HCT116 (cell line): Measurements from ENCODE around the gene CAST. TPM values are rescaled to one million over a fixed set of nuclear protein-coding genes. Genes with fewer than 3 reads are reported as not detected.

Source experiments
- ATAC-seq: fragments of 200-7000 bp; cut with Tn5 transposase; 2 replicates; pipeline ENCODE4 v1.9.1; 2020; ENCODE audit warnings: mild to moderate bottlenecking, moderate library complexity
- BruUV-seq: library from RNA; stranded (reverse); fragments of 400-500 nt; replicated peaks from 2 replicates; lab custom pipeline; 2021; lab: Mats Ljungman, UMichigan
- CTCF ChIA-PET: fragments of 300-600 bp; sonication (Branson Sonifier 250); formaldehyde crosslinking; loops from one replicate; lab custom pipeline; 2021; ENCODE audit warnings: antibody characterized with exemption; lab: Charles Lee
- POLR2A ChIA-PET: fragments of 300-600, 350-600 bp; sonication (Branson Sonifier 250); formaldehyde crosslinking; loops from one replicate; lab custom pipeline; 2021; ENCODE audit warnings: antibody characterized with exemption; lab: Charles Lee
- RAD21 ChIA-PET, 2 experiments: fragments of 300-600 bp; sonication (Branson Sonifier 250); formaldehyde crosslinking; loops; one replicate each; lab custom pipeline; 2023; ENCODE audit warnings: low total read pairs in 2 of 2; ENCODE audit not compliant: uncharacterized antibody in 2 of 2, unreplicated experiment in 2 of 2, low non-redundant PET in 1 of 2; lab: Charles Lee
- DNase-seq: peaks from one replicate; pipeline ENCODE4 v3.0.0-alpha.2; 2010; ENCODE audit warnings: low read depth, low spot score
- H2AFZ ChIP-seq: fragments of 200-600 bp; shearing (Covaris generic), sonication (generic); 2 replicates; pipeline ENCODE4 v1.6.1; 2017; ENCODE audit warnings: low read depth, mixed run types, mixed read lengths, antibody characterized with exemption, low read length; ENCODE audit not compliant: poor library complexity, severe bottlenecking
- H3K27ac ChIP-seq: 2 replicates; pipeline ENCODE4 v1.5.1; 2012; ENCODE audit warnings: low read depth, low read length
- H3K27me3 ChIP-seq: fragments of 200-600 bp; sonication (generic); 2 replicates; pipeline ENCODE4 v1.6.1; 2016; ENCODE audit warnings: mixed run types, low read length, mixed read lengths; ENCODE audit not compliant: insufficient read depth
- H3K36me3 ChIP-seq, 2 experiments: fragments of 200-500 bp in 1 of 2; fragments of 200-600 bp in 1 of 2; sonication (Bioruptor generic) in 1 of 2; sonication (generic) in 1 of 2; 2 replicates each; pipeline versions ENCODE4 v1.5.1 to v1.6.1; 2014 to 2016; ENCODE audit warnings: low read length in 2 of 2, inconsistent platforms in 1 of 2, mixed read lengths in 1 of 2, mixed run types in 1 of 2; ENCODE audit not compliant: insufficient read depth in 2 of 2, control insufficient read depth in 1 of 2
- H3K4me1 ChIP-seq, 2 experiments: fragments of 200-600 bp in 1 of 2; sonication (generic) in 1 of 2; 2 replicates each; pipeline versions ENCODE4 v1.5.1 to v1.6.1; 2012 to 2017; ENCODE audit warnings: low read length in 2 of 2, inconsistent platforms in 1 of 2, mild to moderate bottlenecking in 1 of 2, mixed read lengths in 1 of 2, mixed run types in 1 of 2, moderate library complexity in 1 of 2; ENCODE audit not compliant: insufficient read depth in 2 of 2, control insufficient read depth in 1 of 2
- H3K4me2 ChIP-seq: fragments of 200-600 bp; sonication (generic); 2 replicates; pipeline ENCODE4 v1.6.1; 2017; ENCODE audit warnings: mixed run types, low read length, mixed read lengths
- H3K4me3 ChIP-seq, 2 experiments: fragments of 200-600 bp in 1 of 2; sonication (generic) in 1 of 2; replicated peaks in 1 of 2; 2 replicates each; pipeline ENCODE4 v1.5.1; 2011 to 2016; ENCODE audit warnings: low read length in 2 of 2, control low read depth in 1 of 2, low read depth in 1 of 2, mild to moderate bottlenecking in 1 of 2, mixed read lengths in 1 of 2, mixed run types in 1 of 2
- H3K79me2 ChIP-seq: fragments of 200-600 bp; sonication (generic); 2 replicates; pipeline ENCODE4 v1.6.1; 2017; ENCODE audit warnings: mild to moderate bottlenecking, mixed run types, low read length, moderate library complexity, mixed read lengths; ENCODE audit not compliant: insufficient read depth
- H3K9ac ChIP-seq: fragments of 200-600 bp; sonication (generic); 2 replicates; pipeline ENCODE4 v1.6.1; 2016; ENCODE audit warnings: low read length, mixed read lengths
- H3K9me2 ChIP-seq: fragments of 200-600 bp; sonication (generic), shearing (Covaris generic); 2 replicates; pipeline ENCODE4 v1.6.1; 2017; ENCODE audit warnings: mixed run types, mild to moderate bottlenecking, moderate library complexity; ENCODE audit not compliant: insufficient read depth
- H3K9me3 ChIP-seq, 2 experiments: fragments of 200-500 bp in 1 of 2; fragments of 200-600 bp in 1 of 2; sonication (Bioruptor generic) in 1 of 2; sonication (generic) in 1 of 2; 2 replicates each; pipeline ENCODE4 v1.6.1; 2014 to 2017; ENCODE audit warnings: low read length in 2 of 2, mixed read lengths in 2 of 2, inconsistent platforms in 1 of 2, low read depth in 1 of 2, mild to moderate bottlenecking in 1 of 2, mixed run types in 1 of 2, moderate library complexity in 1 of 2; ENCODE audit not compliant: control insufficient read depth in 1 of 2, insufficient read depth in 1 of 2
- H4K20me1 ChIP-seq: fragments of 200-600 bp; sonication (generic), shearing (Covaris generic); 2 replicates; pipeline ENCODE4 v1.6.1; 2017; ENCODE audit warnings: mixed run types, mild to moderate bottlenecking, moderate library complexity; ENCODE audit not compliant: insufficient read depth
- CBX3 ChIP-seq: IDR thresholded peaks from 2 replicates; pipeline ENCODE4 v1.6.1; 2012; ENCODE audit warnings: low read depth
- EGR1 ChIP-seq: IDR thresholded peaks from 2 replicates; pipeline ENCODE4 v1.6.1; 2012; ENCODE audit warnings: low read depth
- ELF1 ChIP-seq: IDR thresholded peaks from 2 replicates; pipeline ENCODE4 v1.6.1; 2012; ENCODE audit warnings: low read depth, borderline replicate concordance
- FOSL1 ChIP-seq: IDR thresholded peaks from 2 replicates; pipeline ENCODE4 v1.6.1; 2012; ENCODE audit warnings: low read depth
- JUND ChIP-seq: IDR thresholded peaks from 2 replicates; pipeline ENCODE4 v1.6.1; 2012
- MAX ChIP-seq: IDR thresholded peaks from 2 replicates; pipeline ENCODE4 v1.6.1; 2012
- REST ChIP-seq: IDR thresholded peaks from 2 replicates; pipeline ENCODE4 v1.6.1; 2012; ENCODE audit warnings: low read depth
- SIN3A ChIP-seq: IDR thresholded peaks from 2 replicates; pipeline ENCODE4 v1.6.1; 2012; ENCODE audit warnings: low read depth
- SP1 ChIP-seq: IDR thresholded peaks from 2 replicates; pipeline ENCODE4 v1.6.1; 2012; ENCODE audit warnings: low read depth
- YY1 ChIP-seq: IDR thresholded peaks from 2 replicates; pipeline ENCODE4 v1.6.1; 2011; ENCODE audit warnings: low read length, low read depth, moderate library complexity, mild to moderate bottlenecking; ENCODE audit not compliant: insufficient replicate concordance; ENCODE audit errors: extremely low read depth
- ZFX ChIP-seq: fragments of 450-650 bp; IDR thresholded peaks from 2 replicates; pipeline ENCODE4 v1.6.1; 2017
- ZNF274 ChIP-seq: fragments of 200-500 bp; sonication (Bioruptor generic); IDR thresholded peaks from 2 replicates; pipeline ENCODE4 v1.6.1; 2014; ENCODE audit warnings: mild to moderate bottlenecking, low read depth, low read length, inconsistent platforms
- intact Hi-C: fragments of 100-400 bp; cut with micrococcal nuclease; formaldehyde crosslinking; loops from 2 replicates; pipeline ENCODE4 v1.10.0; 2022
- total RNA-seq: library from RNA; stranded (reverse); gene quantifications from one replicate; pipeline ENCODE4 v1.2.1, GENCODE V29; 2021; ENCODE audit not compliant: unreplicated experiment

The CAST gene
- total RNA-seq, 1 experiment from 2014 or later = 142 TPM

- no peak overlapping the region for H3K4me2 ChIP-seq
- intact Hi-C loops = no loop called here
- ATAC-seq (no peak), DNase-seq (no peak)
- H3K9me3 ChIP-seq = no peaks in the 10 kb centered on the region
- H2AFZ ChIP-seq = no peak overlapping the region
- no TSS peak for BruUV-seq
- no peaks in the 10 kb centered on the region for H4K20me1 ChIP-seq
- no peaks in the 10 kb centered on the region for H3K36me3 ChIP-seq
- no peak overlapping the region for H3K9ac ChIP-seq
- CTCF ChIA-PET = no interaction called here
- TF ChIP-seq SIN3A (no peak), EGR1 (no peak), SP1 (no peak), FOSL1 (no peak), CBX3 (no peak), YY1 (no peak), ELF1 (no peak), REST (no peak), ZNF274 (no peak), ZFX (no peak), MAX (no peak), JUND (no peak)
- no peak overlapping the region for H3K4me3 ChIP-seq
- no peaks in the 10 kb centered on the region for H3K27me3 ChIP-seq
- H3K9me2 ChIP-seq = no peaks in the 10 kb centered on the region
- no peak overlapping the region for H3K27ac ChIP-seq
- RAD21 ChIA-PET = no interaction called here
- H3K79me2 ChIP-seq = no peaks in the 10 kb centered on the region
- POLR2A ChIA-PET = no interaction called here
- peaks cover 21 to 52% of the 10 kb centered on the region in 2 experiments for H3K4me1 ChIP-seq
These were observed 6.7 kb upstream of the CAST start for GRCh38 chr5:96655506-96655905.
